NK-92 (cell line): ENCODE measurements around the gene SLC12A9.
"Not testable (repeated sequence)": the region's sequence is repeated elsewhere in the genome, so short reads cannot be mapped to it uniquely, and the experiment has no call there.

Experiments used
- DNase-seq: peaks from one replicate; lab custom pipeline; 2025; ENCODE audit not compliant: unreplicated experiment; lab: John Stamatoyannopoulos, UW

Gene SLC12A9

DNA sequence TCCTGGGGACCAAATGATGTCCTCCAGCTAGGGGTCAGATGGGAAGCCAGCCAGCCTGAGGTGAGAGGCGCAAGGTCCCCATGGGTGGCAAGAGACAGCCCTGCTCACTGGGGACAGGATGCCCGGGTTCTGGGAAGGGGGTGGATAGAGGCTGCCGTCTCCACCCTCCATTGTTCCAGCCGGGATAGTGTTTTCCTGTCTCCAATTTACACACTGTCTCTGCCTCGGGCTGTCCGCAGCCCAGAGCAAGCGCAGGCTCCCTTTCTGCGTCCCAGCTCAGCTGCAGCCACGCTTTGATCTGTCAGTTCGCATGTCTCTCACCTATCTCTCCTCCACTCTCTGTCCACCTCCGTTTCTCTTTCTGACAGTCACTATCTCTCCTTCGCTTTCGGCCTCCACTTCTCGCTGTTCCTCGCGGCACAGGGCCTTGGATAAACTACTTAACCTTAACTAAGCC lies 27.3 kb upstream of the SLC12A9 start:
- no peak for DNase-seq

DNA sequence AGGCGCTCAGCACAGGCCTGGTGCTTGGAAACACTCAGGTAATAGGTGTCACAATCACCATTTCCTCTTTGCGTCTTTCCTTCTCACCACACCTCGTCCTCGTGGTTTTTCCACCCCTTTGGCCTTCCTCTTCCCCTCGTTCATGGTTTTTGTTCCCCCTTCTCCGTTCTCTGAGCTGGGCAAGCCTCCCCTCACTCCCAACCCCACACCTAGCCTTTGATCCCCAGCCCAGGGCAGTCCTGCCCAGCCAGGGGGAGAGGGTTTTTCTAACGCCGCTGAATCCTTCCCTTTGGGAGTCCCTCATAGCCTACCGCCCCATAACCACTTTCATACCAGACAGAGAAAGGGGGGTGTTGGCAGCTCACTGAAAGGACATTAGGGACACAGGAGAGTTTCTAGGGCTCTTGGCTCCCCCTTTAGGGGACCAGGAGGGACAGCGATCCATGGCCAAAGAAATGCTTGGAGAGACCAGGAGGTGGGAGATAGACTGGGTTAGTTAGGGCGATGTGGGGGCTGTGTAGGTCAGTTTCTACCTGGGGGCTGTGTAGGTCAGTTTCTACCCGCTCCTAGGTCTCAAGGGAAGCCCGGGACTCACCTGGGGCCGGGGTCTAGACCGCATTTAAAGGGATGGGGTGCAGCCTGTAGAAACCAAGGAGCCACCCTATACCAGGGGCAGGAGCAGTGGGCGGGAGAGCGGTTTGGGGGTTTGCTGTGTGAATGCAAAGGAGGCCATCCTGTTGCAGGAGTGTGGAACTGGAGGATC lies 26.6 kb upstream of the SLC12A9 start:
- DNase-seq = no peak

DNA sequence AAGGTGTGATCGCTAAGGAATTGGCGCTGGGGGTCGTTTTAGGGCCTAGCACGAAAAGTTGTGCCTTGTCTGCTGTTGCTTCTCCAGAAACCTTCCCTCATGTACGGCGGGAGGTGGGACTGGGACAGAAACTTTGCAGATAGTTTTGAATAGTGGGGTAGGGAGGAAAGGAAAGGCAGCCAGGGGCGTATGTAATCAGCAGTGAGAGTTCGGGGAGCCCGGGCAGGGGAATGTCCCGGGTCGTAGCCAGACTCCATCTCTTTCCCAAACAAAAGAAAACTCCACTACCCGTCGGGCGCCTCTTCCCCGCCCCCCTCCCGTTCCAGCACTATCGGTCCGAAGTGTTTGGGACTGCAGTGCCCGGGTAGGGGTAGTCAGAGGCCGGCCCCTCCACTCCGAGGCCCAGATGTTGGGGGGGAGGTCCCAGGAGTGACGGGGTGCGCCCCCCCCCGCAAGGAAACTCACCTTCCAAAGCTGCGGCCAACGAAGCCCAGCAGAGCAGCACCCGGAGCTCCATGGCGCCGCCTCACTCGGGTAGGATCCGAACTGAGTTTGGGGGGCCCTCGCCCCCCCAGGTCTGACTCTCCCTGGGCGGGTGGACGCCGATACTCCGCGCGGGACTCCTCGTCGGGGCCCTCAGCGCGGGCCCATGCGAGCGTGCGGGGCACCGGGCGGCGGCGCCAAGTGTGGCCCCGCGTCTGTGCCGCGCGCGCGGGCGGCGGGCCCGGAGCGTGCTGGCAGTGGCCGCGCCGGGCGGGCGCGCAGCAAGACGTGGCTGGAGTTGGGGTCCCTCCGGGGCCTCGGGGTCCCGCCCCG lies 25.8 kb upstream of the SLC12A9 start:
- DNase-seq = no peak

DNA sequence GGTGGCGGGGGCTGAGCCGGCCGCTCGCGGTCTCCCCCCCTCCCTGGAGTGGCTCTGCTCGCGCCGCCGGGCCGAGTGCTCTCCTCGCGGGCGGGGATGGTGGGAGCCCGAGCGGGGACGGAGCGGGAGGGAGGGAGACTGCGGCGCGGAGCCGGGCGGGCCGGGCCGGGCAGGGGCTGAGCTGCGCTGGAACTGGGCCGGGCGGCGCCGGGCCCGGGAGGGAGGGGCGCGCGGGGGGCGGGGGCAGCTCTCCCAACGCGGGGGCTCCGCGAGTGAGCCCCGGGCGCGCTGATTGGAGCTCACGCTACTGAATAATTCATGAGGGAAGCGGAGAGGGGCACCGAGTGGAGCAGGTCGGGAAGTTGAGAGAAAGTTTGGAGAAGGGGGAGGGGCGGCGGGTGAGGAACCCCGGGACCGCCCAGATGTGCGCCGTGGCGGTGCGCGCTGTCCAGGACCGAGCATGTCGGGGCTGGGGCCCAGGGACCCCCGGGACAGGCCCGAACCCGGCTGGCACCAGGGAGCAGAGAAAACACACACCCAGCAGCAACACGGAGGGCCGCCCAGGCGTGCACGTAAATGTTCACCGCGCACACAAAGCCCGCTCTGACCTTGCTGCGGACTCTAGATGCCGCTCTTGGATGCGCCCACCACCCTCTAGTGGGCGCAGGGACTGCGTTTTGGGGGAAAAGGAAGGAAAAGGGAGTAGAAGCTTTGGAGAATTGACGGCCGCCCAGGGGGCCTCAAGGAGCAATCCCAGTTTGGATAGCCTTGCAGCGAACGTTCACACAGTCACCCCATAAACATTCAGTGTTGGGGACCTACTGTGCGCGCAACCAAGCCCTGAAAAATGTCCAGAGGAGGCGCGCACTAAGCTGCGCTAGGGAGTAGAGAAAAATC lies 24.9 kb upstream of the SLC12A9 start, which contains the start of gene EPHB4:
EPHB4 (minus strand) TSS at position 194 of the 897 bp plus-strand sequence. CDS start 493 bp downstream, outside the sequence.
- DNase-seq = no peak

DNA sequence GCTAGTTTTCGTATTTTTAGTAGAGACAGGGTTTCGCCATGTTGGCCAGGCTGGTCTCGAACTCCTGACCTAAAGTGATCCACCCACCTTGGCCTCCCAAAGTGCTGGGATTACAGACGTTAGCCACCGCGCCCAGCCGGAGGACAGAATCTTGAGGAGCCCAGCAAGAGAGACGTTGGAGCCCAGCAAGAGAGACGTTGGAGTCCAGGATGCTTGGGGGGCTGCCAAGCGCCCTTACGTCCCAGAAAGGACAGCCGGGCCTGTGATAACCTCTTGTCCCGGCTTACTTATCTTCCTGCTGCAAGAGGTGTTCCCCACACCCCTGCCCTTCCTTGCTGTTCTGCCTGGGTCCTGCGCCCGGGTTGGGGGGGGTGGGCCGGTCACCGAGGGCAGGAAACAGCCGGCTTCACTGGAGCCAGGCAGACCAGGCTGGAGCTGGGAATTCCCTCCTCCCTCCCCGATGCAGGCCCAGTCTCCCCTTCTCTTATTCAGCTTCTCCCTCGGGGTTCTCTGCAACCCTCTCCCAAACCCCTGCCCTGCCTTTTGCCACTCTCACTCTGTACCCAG lies 23.3 kb upstream of the SLC12A9 start:
- no peak for DNase-seq

DNA sequence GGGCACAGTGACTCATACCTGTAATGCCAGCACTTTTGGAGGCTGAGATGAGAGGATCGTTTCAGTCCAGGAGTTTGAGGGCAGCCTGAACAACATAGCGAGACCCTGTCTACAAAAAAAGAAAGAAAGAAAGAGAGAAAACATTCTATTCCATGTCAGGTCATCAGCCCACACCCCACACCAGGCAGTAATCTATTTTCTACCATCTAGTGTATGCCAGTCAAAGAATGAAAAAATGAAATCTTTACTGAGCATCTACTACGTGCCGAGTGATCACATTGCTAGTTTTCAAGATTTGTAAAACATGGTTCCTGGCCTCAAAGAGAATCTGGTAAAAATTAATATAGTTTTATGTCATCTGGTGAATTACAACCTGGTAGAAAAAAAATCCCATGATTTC lies 22.1 kb upstream of the SLC12A9 start:
- DNase-seq = no peak

DNA sequence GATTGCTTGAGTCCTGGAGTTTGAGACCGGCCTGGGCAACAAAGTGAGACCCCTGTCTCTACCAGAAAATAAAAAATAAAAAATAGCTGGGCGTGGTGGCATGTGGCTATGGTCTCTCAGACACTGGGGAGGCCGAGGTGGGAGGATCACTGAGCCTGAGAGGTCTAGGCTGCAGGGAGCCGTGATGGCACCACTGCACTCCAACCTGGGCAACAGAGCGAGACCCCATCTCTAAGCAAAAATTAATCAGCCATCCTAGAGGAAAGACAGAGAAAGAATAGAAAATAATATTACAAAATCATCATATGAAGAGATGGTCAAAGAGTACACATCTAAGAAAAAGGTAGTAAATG lies 20.3 kb upstream of the SLC12A9 start:
- no peak for DNase-seq

DNA sequence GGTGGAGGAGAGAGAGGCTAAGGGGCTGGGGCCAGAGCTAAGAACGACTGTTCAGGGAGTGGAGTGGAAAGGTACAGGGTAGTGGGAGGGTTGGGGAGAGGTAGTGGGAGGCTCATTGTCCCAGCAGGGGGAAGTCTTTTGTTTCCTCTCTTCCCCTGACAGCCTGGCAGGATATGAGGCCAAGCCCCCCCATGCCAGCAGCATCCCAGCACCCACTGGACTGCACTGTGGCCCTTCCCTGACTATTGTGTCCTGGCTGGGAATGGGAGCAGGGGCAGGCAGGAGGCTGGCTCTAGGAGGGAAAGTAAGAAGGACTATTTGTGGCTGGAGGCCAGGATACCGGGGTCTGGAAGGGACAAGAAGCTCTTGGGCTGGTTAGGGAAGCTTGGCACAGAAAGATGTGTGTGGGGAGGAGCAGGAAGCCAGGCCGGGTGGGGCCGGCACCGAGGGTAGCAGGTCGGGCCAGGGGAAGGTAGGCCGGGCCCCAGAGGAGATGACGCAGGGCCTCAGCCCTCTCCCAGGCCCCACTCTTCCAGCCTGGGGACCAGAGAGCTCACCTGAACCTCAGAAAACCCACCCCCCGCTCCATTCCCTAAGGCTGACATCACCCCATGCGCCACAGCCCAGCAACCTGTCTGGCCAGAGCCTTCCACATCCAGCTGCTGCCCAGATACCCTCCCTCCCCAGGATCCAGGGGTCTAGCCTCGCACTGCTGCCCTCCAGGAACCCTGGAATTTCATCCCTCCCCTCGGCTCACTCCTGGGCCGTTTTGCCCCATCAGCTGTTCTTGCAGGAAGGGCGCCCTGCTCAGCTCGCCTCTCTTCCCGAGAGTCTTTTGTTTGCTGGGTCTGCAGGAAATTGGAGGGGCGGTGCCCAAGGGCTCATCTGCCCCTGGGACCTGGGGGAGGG lies 16.4 kb upstream of the SLC12A9 start:
- DNase-seq = no peak

DNA sequence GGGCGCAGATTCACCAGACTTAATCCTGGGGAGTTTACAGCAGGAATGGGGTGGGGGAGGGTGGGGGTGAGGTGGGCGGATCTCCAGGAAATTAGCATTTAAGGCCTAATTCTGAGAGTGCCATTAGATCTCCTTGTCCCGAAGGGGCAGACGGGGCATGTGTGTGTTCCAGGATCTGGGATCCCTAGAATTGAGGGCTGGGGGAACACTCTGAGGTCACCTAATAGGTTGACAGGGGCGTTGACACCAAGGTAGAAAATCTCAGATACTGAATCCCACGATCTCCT lies 15.8 kb upstream of the SLC12A9 start:
- DNase-seq = no peak

DNA sequence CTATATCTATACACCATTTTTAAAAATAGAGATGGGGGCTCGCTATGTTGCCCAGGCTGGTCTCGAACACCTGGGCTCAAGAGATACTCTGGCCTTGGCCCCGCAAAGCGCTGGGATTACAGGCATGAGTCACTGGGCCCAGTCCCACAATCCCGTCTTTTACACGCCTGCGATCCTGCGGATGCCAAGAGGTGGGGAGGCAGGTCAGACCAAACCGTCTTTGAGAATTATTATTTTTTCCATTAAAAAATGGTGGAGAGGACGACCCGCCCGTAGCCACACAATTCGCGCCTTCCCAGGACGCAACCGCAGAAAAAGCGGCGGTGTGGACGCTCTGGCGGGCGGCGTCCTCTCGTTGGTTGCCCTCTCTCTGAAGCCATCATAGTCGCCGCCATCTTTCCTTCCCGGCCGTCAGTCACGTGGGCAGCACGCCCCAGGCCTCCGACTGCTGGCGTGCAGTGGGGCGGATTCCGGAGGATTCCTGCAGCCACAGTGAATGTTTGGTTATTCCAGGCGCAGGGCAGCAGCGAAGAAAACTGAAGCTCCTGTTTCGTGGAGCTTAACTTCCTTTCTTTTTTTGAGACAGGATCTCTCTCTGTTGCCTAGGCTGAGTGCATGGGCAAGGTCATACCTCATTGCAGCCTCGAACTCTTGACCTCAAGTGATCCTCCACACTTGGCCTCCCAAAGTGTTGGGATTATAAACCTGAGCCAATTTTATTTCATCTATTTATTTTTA lies 15.2 kb upstream of the SLC12A9 start:
- no peak for DNase-seq

DNA sequence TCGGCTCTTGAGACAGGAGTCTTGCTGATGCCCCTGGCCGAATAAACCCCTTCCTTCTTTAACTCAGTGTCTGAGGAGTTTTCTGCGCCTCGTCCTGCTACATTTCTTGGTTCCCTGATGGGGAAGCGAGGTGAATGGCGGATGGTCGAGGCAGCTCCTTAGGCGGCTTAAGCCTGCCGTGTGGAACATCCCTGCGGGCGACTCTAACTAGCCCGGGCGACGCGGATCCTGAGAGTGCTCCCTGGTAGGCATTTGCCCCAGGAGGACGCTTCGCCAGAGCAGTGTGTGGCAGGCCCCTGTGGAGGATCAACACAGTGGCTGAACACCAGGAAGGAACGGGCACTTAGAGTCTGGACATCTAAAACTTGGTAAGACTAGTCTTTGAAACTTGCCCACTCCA lies 13.2 kb upstream of the SLC12A9 start:
- DNase-seq = no peak

DNA sequence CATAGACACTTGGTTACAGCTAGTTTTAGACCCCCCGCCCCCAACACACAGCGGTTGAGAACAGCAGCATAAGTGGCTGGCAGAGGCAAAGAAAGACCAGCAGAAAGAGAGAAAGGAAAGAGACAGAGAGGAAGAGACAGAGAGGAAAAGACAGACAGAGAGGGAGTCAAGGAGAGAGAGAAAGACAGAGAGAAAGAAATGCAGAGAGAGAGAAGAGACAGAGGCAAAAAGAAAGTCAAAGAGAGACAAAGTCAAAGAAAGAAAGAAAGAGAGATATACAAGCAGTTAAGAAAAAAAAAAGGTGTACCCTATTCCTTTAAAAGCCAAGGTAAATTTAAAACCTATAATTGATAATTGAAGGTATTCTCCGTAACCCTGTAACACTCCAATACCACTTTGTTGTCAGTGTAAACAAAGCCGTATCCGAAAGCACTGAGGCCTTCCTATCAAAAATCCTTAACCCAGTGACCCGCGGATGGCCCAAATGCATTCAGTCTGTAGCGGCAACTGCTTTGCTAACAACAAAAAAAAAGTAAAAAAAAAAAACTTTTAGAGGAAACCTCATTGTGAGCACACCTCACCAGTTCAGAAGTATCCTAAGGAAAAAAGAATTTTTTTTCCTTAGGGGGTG lies 11.9 kb upstream of the SLC12A9 start:
- no peak for DNase-seq

DNA sequence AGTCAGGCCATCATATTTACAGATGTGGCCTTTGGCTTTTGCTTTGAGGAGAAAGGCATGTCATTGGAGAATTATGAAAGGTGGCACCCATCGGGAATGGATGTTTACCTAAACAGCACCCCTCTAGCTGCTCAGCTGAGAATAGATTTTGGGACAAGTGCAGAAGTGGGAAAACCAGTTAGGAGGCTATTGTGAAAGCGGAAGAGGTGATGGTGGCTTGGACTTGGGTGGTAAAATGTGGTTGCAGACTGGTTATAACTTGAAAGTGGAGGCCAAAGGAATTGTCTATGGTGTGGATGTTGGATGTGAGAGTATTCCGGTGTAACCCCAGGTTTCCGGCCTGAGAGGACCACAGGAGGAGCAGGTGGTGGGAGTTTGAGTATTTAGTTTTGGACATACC lies 5.2 kb upstream of the SLC12A9 start:
- no peak for DNase-seq

DNA sequence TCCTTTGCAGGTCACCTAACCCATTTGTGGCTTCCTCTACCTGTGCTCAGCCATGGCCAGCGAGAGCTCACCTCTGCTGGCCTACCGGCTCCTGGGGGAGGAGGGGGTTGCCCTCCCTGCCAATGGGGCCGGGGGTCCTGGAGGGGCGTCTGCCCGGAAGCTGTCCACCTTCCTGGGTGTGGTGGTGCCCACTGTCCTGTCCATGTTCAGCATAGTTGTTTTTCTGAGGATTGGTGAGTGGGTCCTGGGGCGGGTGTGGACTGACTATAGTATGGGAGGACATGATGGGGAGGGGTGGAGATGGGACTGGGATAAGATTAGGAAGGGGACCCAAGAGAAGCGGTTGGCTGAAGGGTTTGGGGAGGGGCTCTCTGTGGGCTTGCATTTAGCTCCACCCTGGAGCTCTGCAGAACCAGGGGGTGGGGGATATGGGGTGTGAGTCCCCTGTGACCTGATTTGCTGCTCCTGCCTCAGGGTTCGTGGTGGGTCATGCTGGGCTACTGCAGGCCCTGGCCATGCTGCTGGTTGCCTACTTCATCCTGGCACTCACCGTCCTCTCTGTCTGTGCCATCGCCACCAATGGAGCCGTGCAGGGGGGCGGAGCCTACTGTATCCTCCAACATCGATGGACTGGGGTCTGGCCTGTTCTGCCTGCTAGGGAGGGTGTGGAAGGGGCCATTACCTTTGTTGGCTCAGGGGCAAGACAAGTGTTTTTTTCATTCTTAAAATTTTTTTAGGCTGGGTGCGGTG lies 1.8 kb downstream of the SLC12A9 start:
- no peak for DNase-seq

DNA sequence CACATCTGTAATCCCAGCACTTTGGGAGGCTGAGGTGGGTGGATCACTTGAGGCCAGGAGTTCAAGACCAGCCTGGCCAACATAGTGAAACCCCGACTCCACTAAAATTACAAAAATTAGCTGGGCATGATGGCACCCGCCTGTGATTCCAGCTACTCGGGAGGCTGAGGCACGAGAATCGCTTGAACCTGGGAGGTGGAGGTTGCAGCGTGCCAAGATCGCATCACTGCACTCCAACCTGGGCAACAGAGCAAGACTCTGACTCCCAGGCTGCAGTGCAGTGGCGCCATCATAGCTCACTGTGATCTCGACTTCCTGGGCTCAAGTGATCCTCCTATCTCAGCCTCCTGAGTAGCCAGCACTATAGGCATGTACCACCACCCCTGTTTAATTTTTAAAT lies 2.4 kb downstream of the SLC12A9 start:
- not testable (repeated sequence) for DNase-seq

DNA sequence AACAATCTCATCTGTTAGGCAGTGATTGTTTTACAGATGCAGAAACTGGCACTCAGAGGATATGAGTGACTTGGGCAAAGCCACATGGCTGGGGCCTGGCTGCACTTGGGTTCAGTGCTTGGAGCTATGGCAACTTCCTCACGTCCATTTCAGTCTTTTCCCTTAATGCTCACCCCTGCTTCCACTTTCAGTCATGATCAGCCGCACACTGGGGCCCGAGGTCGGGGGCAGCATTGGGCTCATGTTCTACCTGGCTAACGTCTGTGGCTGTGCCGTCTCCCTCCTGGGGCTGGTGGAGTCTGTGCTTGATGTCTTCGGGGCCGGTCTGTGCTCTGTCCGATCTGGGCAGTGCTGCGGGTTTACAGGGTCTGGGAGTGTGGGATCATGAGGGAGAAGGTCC lies 3.0 kb downstream of the SLC12A9 start:
- DNase-seq = no peak

DNA sequence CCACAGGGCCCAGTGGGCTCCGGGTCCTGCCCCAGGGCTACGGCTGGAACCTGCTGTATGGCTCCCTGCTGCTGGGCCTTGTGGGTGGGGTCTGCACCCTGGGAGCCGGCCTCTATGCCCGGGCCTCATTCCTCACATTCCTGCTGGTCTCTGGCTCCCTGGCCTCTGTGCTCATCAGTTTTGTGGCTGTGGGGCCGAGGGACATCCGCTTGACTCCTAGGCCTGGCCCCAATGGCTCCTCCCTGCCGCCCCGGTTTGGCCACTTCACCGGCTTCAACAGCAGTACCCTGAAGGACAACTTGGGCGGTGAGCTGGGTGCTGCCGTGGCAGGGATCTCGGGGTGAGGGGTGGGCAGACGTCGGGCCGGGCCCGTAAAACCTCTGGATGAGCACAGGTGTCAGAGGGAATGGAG lies 4.4 kb downstream of the SLC12A9 start:
- DNase-seq = no peak

DNA sequence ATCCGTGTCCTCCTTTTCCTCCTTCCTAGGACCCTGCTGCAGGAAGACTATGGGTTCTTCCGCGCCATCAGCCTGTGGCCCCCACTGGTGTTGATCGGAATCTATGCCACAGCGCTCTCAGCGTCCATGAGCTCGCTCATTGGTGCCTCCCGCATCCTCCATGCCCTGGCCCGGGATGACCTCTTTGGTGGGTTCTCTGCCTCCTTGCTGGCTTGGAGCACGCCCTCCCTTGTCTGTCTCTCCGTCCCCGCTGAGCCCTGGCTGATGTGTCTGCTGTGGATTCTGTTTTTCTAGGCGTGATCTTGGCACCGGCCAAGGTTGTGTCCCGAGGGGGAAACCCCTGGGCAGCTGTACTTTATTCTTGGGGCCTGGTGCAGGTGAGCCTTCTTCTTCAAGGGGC lies 7.3 kb downstream of the SLC12A9 start:
- no peak for DNase-seq
